HG03520 (cell line): ENCODE measurements around the gene ATF4.

ENCODE experiments used
- ATAC-seq: cut with Tn5 transposase; IDR thresholded peaks from one replicate; pipeline ENCODE4 v1.9.1; 2021; ENCODE audit warnings: mild to moderate bottlenecking, moderate library complexity; ENCODE audit not compliant: unreplicated experiment

ATF4 gene, protein sequence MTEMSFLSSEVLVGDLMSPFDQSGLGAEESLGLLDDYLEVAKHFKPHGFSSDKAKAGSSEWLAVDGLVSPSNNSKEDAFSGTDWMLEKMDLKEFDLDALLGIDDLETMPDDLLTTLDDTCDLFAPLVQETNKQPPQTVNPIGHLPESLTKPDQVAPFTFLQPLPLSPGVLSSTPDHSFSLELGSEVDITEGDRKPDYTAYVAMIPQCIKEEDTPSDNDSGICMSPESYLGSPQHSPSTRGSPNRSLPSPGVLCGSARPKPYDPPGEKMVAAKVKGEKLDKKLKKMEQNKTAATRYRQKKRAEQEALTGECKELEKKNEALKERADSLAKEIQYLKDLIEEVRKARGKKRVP

GRCh38 chr22:39520226-39521105 lies at the start of gene ATF4:
Gene ATF4 (plus strand): TSS chr22:39520562. CDS start chr22:39521446, 884 bp downstream.
- ATAC-seq: peak; percentile 23

GRCh38 chr22:39471381-39472141 lies 48.8 kb upstream of the ATF4 start:
- ATAC-seq: no peak

GRCh38 chr22:39472570-39473556 lies 47.5 kb upstream of the ATF4 start:
- no peak for ATAC-seq

- ATAC-seq: no peak
Observed at GRCh38 chr22:39473851-39474250, 46.5 kb upstream of the ATF4 start.

- ATAC-seq: no peak
Observed at GRCh38 chr22:39474351-39475111, 45.8 kb upstream of the ATF4 start.

DNA sequence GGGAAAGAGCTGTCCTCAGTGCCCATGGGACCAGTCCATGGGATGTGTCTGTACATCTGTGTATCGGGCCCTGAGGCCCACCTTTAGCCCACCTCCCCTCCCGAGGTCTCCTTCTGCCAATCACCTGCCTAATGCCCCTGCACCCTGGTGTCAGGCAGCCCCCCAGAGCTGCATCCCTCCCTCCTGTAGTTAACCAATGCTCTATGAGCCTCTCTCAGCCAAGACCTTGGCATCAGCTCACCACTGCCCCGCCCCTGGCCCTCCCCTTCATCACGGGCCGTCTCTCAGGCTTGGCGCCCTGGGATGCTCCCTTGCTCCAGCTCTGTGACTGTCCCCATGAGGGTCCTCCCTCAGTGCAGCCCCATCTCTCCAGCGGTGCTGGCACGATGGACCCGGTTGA lies 45.0 kb upstream of the ATF4 start:
- ATAC-seq: no peak

DNA sequence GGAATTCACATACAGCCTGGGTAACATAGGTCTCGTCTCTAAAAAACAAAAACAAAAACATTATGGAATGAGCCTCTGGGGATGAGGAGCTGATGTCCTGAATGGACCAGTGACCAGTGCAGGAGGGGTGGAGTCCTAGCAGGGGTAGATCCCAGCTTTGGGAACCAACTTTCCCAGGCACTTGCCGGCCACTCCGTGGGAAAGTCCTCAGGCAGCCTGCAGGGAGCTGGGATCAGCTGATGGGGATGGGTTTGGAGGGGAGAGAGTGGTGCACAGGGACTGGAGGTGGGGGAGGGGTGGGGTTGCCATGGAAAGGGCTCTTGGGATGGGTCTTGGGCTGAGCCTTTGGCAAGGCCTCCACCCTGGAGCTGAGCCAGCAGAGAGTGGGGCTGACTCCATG lies 44.5 kb upstream of the ATF4 start:
- no peak for ATAC-seq

GRCh38 chr22:39476664-39477063 lies 43.7 kb upstream of the ATF4 start:
- ATAC-seq: no peak

GRCh38 chr22:39477542-39477941 lies 42.8 kb upstream of the ATF4 start:
- ATAC-seq: no peak

- no peak for ATAC-seq
Observed at GRCh38 chr22:39478441-39478850, 41.9 kb upstream of the ATF4 start.

DNA sequence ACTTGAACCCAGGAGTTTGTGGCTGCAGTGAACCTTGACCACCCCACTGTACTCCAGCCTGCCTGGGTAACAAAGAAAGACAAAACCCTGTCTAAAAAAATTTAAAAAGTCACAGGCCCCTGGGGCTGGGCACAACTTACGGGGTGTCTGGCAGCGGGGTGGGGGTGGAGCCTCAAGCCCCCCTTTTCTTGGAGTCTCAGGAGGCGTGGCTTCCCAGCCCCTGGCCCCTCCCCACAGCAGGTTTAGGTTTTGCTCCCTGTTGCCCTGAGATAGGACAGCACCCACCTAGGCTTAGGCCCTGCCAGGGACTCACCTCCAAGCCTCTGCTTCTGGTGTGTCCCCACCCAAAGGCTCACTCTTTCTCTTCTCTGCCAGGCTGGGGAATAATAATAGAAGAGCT lies 41.1 kb upstream of the ATF4 start:
- no peak for ATAC-seq

DNA sequence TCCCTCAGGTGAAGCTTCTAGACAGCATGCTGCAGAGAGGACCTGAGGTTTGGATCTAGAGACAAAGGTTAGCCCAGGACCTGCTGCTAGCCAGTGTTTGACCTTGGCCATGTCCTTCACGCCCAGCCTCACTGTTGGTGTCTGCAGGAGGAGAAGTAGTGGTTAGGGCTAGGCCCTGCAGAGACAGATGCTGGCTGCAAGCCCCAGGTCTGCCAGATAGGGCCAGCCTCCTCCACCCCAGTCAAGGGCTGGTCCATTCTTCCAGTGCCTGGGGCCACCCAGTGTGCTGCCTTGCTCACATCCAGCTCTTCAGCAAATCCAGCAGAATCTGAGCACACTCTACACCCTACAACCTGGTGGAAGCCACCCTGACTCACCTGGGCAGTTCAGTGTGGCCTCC lies 39.8 kb upstream of the ATF4 start:
- no peak for ATAC-seq

DNA sequence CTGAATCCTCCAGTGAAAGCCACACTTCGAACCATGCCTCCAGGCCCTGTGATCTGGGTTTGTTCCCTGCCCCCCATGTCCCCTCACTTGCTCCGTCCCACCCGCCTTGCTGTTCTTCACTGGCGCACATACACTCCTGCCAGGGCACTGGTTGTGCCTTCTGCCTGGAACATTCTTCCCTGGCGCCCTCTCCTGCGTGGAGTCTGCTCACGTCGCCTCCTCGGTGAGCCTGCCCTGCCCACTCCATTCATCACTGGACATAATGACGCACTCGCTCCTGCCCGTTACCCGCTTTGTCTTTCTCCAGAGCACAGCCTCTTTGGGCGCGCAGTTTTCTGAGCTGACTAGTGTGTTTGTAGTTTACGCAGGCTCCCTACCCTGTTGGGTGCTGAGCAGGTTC lies 39.3 kb upstream of the ATF4 start:
- ATAC-seq: no peak

- ATAC-seq: no peak
Observed at GRCh38 chr22:39481595-39481994, 38.8 kb upstream of the ATF4 start.

DNA sequence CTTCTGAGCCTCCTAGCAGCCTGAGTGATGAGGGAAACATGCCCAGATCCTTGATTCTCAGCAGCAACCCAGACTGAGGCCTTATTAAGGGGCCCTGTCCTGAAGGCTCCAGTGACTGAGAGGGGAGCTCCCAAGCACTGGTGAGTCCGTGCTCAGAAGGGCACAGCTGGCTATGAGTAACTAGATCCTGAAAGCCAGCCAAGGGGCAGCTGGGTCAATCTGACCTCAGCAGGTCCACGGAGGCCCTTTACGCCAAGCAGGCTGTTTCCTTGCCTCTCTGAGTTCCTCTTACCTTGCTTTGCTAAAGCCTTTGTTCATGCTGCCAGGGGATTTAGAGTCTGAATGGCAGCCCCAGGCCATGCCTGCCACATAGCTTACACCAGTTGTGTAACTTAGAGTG lies 37.6 kb upstream of the ATF4 start:
- ATAC-seq: no peak

DNA sequence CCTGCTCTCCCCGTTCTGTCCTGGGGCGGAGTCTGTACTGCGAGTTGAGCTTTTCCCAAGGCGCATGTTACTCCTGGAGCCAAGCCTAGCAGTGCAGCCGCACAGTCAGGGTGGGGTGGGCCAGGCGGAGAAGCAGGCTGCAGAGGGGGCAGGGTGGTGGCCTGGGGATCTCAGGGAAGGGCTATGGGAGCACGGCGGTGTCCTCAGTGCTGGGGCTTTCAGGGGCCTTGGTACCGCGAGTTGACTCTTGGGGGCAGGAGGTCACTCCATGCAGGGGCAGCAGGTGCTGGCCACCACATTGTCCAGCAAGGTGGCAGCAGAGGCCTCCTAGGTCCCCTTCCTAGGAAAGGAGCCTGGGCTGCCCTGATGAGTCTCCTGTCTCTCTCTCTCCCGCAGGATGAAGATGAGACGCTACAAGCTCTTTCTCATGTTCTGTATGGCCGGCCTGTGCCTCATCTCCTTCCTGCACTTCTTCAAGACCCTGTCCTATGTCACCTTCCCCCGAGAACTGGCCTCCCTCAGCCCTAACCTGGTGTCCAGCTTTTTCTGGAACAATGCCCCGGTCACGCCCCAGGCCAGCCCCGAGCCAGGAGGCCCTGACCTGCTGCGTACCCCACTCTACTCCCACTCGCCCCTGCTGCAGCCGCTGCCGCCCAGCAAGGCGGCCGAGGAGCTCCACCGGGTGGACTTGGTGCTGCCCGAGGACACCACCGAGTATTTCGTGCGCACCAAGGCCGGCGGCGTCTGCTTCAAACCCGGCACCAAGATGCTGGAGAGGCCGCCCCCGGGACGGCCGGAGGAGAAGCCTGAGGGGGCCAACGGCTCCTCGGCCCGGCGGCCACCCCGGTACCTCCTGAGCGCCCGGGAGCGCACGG lies 33.2 kb upstream of the ATF4 start:
- no peak for ATAC-seq

DNA sequence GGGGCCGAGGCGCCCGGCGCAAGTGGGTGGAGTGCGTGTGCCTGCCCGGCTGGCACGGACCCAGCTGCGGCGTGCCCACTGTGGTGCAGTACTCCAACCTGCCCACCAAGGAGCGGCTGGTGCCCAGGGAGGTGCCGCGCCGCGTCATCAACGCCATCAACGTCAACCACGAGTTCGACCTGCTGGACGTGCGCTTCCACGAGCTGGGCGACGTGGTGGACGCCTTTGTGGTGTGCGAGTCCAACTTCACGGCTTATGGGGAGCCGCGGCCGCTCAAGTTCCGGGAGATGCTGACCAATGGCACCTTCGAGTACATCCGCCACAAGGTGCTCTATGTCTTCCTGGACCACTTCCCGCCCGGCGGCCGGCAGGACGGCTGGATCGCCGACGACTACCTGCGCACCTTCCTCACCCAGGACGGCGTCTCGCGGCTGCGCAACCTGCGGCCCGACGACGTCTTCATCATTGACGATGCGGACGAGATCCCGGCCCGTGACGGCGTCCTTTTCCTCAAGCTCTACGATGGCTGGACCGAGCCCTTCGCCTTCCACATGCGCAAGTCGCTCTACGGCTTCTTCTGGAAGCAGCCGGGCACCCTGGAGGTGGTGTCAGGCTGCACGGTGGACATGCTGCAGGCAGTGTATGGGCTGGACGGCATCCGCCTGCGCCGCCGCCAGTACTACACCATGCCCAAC lies 32.4 kb upstream of the ATF4 start:
- no peak for ATAC-seq

DNA sequence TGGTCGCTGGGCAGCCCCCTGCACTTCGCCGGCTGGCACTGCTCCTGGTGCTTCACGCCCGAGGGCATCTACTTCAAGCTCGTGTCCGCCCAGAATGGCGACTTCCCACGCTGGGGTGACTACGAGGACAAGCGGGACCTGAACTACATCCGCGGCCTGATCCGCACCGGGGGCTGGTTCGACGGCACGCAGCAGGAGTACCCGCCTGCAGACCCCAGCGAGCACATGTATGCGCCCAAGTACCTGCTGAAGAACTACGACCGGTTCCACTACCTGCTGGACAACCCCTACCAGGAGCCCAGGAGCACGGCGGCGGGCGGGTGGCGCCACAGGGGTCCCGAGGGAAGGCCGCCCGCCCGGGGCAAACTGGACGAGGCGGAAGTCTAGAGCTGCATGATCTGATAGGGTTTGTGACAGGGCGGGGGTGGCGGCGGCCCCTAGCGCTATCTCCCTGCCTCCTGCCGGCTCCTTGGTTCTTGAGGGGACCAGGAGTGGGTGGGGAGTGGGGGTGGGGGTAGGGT lies 31.7 kb upstream of the ATF4 start:
- ATAC-seq: no peak
